ENCODE results near the gene DNAL4. TPM values are rescaled to one million over a fixed set of nuclear protein-coding genes. Genes with fewer than 3 reads are reported as not detected.

DNAL4 gene
- total and polyA plus RNA-seq, 3 donors from 2014 or later: 54.4 to 107 (median 76.8) TPM

- no peaks in the 10 kb centered on the region for H3K9me3 ChIP-seq
These were observed 30.6 kb upstream of the DNAL4 start for GRCh38 chr22:38824585-38824984.

DNA sequence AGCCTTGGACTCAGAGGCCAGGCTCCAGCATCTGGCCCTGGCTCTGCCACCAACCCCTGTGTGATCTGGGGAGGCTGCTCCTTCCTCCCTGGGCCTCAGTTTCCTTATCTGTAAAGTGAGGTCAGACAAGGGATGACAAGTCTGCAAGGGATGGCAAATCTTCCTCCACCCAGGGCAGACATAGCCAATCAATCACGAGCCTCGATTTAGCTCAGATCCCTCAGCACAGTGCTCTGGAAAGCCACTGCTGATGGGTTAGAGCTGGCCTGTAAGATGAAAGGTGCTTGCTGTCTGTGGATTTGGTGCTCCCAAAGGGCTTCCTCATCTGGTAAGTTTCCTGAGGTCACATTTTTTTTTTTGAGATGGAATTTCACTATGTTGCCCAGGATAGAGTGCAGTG, 29.7 kb upstream of the DNAL4 start:
- 94 to 100% methylated on average over 2 of the region's 2 CpGs for WGBS, 2 donors
- H3K36me3 ChIP-seq (ENCODE audit: low read depth, missing control alignments): no peaks in the 10 kb centered on the region
- H3K27me3 ChIP-seq: no peaks in the 10 kb centered on the region
- H3K27ac ChIP-seq: no peak overlapping the region
- H3K9me3 ChIP-seq: no peaks in the 10 kb centered on the region
- DNase-seq: no peak
- no peak overlapping the region for H3K4me3 ChIP-seq
- TF ChIP-seq POLR2A (IDR thresholded peaks at IDR 0.05): no peak
- H3K4me1 ChIP-seq: no peaks in the 10 kb centered on the region
- intact Hi-C loops (cut with DNase I; ENCODE audit: low total_unique reads): no loop called here

More at GRCh38 chr22:38824585-38824984, 30.6 kb upstream of the DNAL4 start:
- intact Hi-C loops (cut with DNase I; ENCODE audit: low total_unique reads): no loop called here
- Histone ChIP-seq H3K4me1 (no peaks in the 10 kb centered on the region), H3K27ac (no peak overlapping the region), H3K36me3 (ENCODE audit: low read depth, missing control alignments) (no peaks in the 10 kb centered on the region), H3K27me3 (no peaks in the 10 kb centered on the region), H3K4me3 (no peak overlapping the region)
- peak; percentile 72 for DNase-seq
- TF ChIP-seq POLR2A (IDR thresholded peaks at IDR 0.05): no peak
- TF ChIP-seq, protein P1, sequence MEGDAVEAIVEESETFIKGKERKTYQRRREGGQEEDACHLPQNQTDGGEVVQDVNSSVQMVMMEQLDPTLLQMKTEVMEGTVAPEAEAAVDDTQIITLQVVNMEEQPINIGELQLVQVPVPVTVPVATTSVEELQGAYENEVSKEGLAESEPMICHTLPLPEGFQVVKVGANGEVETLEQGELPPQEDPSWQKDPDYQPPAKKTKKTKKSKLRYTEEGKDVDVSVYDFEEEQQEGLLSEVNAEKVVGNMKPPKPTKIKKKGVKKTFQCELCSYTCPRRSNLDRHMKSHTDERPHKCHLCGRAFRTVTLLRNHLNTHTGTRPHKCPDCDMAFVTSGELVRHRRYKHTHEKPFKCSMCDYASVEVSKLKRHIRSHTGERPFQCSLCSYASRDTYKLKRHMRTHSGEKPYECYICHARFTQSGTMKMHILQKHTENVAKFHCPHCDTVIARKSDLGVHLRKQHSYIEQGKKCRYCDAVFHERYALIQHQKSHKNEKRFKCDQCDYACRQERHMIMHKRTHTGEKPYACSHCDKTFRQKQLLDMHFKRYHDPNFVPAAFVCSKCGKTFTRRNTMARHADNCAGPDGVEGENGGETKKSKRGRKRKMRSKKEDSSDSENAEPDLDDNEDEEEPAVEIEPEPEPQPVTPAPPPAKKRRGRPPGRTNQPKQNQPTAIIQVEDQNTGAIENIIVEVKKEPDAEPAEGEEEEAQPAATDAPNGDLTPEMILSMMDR (IDR thresholded peaks at IDR 0.05): peak in 2 of 3 experiments; percentile 32 to 35
- 18 to 27% methylated on average over 4 of the region's 4 CpGs for WGBS, 2 donors

- no peak for DNase-seq
- no peaks in the 10 kb centered on the region for H3K4me1 ChIP-seq
- intact Hi-C loops (cut with DNase I; ENCODE audit: low total_unique reads): no loop called here
These were observed 29.1 kb upstream of the DNAL4 start for GRCh38 chr22:38823076-38823475.

GRCh38 chr22:38820020-38820419, 26.1 kb upstream of the DNAL4 start:
- no peak for DNase-seq
- Histone ChIP-seq H3K9me3 (no peaks in the 10 kb centered on the region), H3K4me1 (no peaks in the 10 kb centered on the region), H3K27ac (no peak overlapping the region), H3K27me3 (no peaks in the 10 kb centered on the region), H3K36me3 (ENCODE audit: low read depth, missing control alignments) (no peaks in the 10 kb centered on the region), H3K4me3 (no peak overlapping the region)
- WGBS, 2 donors: 90 to 94% methylated on average over 8 of the region's 8 CpGs
- intact Hi-C loops (cut with DNase I; ENCODE audit: low total_unique reads): no loop called here
- TF ChIP-seq, protein P1 (IDR thresholded peaks at IDR 0.05): no peak
- no peak for TF ChIP-seq POLR2A (IDR thresholded peaks at IDR 0.05)

More at GRCh38 chr22:38823076-38823475, 29.1 kb upstream of the DNAL4 start:
- no peak overlapping the region for H3K4me3 ChIP-seq
- H3K36me3 ChIP-seq (ENCODE audit: low read depth, missing control alignments): no peaks in the 10 kb centered on the region
- TF ChIP-seq POLR2A (IDR thresholded peaks at IDR 0.05): no peak
- TF ChIP-seq, protein P1 (IDR thresholded peaks at IDR 0.05): no peak
- H3K27ac ChIP-seq: no peak overlapping the region
- H3K9me3 ChIP-seq: no peaks in the 10 kb centered on the region
- no peaks in the 10 kb centered on the region for H3K27me3 ChIP-seq
- 91 to 98% methylated on average over 4 of the region's 4 CpGs for WGBS, 2 donors

- Histone ChIP-seq H3K4me1 (no peaks in the 10 kb centered on the region), H3K9me3 (no peaks in the 10 kb centered on the region), H3K36me3 (ENCODE audit: low read depth, missing control alignments) (no peaks in the 10 kb centered on the region), H3K27me3 (no peaks in the 10 kb centered on the region), H3K27ac (no peak overlapping the region), H3K4me3 (no peak overlapping the region)
- intact Hi-C loops (cut with DNase I; ENCODE audit: low total_unique reads): no loop called here
- WGBS, 2 donors: 81 to 93% methylated on average over 9 to 10 of the region's 10 CpGs
- TF ChIP-seq, protein P1 (IDR thresholded peaks at IDR 0.05): no peak
- no peak for TF ChIP-seq POLR2A (IDR thresholded peaks at IDR 0.05)
- no peak for DNase-seq
These were observed 25.5 kb upstream of the DNAL4 start for GRCh38 chr22:38819387-38819940.
